22Rv1 (cell line): ENCODE data around the gene MAT2A.

Experiments
- CTCF ChIP-seq: fragments of 450-650 bp; IDR thresholded peaks from 2 replicates; pipeline ENCODE4 v1.5.1; 2017; ENCODE audit warnings: mild to moderate bottlenecking
- ZFX ChIP-seq: fragments of 450-650 bp; IDR thresholded peaks from 2 replicates; pipeline ENCODE4 v1.6.1; 2017; ENCODE audit warnings: antibody characterized with exemption, borderline replicate concordance

- TF ChIP-seq CTCF (no peak), ZFX (no peak)
Measured at GRCh38 chr2:85560812-85561279, 21.9 kb downstream of the MAT2A start.
